NCI-H1105 treated with DMSO at 0.1 percent for 48 hours (cell line): ENCODE data around the gene MRPL1.
A peak's percentile ranks its signal among the peaks of the same experiment; 100 is the strongest.
"Not testable (repeated sequence)": the region's sequence is repeated elsewhere in the genome, so short reads cannot be mapped to it uniquely, and the experiment has no call there.

Experiments used
- DNase-seq: peaks from one replicate; lab custom pipeline; 2025; lab: John Stamatoyannopoulos, UW

The MRPL1 gene

DNA sequence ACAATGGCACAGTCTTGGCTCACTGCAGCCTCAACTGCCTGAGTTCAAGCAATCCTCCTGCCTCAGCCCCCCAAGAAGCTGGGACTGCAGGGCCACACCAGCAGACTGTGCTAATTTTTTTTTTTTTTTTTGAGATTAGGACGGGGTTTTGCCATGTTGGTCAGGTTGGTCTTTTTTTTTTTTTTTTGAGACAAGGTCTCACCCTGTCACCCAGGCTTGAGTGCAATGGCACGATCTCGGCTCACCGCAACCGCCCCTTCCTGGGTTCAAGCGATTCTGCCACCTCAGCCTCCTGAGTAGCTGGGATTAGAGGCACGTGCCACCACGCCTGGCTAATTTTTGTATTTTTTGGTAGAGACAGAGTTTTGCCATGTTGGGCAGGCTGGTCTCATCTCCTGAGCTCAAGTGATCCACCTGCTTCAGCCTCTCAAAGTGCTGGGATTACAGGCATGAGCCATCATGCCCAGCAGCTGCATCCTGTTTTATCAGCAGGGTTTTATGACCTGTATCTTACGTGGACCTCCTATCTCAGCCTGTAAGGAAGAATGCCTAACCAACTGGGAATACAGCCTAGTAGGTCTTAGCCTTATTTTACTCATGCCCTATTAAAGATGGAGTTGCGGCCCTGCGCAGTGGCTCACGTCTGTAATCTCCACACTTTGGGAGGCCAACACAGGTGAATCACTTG lies 13.2 kb upstream of the MRPL1 start:
- peak; percentile 71 for DNase-seq

GRCh38 chr4:77852892-77853495 lies 9.6 kb upstream of the MRPL1 start:
- DNase-seq, result no peak

DNA sequence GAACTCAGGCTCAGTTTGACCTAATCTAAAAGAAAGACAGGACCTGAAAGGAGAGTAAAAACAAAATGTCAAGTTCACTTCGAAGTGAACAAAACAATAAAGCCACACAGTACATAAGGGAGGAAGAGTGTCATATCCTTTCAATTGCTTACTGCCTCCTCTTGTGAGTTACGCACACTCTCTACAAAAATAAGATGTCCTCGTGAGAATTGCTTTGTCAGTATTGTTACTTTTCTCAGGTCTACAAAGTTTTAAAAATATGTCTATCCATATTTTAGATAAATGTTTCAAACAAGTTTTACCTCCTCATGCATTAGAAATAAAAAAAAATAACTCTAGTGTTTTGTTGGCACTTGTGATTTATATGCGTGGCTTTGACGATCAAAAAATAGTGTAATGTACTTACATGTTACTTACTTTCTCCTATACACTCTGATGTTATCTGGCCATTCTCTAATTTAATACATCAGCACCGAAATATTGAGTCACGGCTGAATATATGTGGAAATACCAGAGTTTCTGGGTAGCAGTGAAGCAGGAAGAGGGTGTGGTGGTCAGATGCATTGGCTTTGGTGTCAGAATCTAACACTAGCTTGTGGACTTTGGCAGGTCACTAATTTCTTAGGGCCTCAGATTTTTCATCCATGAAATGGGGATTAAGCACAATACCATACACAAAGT lies 8.1 kb upstream of the MRPL1 start:
- DNase-seq, result no peak

GRCh38 chr4:77856152-77856551 lies 6.5 kb upstream of the MRPL1 start:
- DNase-seq, result no peak

GRCh38 chr4:77859256-77859655 lies 3.4 kb upstream of the MRPL1 start:
- peak; percentile 23 for DNase-seq

- no peak for DNase-seq
Measured at GRCh38 chr4:77861495-77861894, 1.1 kb upstream of the MRPL1 start.

DNA sequence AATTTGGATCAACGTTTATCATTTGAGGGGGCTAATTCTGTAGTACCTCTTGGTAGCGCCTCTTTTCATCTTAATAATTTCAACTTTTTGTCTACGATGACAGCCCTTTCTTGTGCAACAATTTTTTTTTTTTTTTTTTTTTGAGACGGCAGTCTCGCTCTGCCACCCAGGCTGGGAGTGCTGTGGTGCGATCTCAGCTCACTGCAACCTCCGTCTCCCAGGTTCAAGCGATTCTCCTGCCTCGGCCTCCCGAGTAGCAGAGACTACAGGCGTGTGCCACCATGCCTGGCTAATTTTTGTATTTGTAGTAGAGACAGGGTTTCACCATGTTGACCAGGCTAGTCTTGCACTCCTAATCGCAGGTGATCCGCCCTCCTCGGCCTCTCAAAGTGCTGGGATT lies 711 bp downstream of the MRPL1 start:
- not testable (repeated sequence) for DNase-seq

DNA sequence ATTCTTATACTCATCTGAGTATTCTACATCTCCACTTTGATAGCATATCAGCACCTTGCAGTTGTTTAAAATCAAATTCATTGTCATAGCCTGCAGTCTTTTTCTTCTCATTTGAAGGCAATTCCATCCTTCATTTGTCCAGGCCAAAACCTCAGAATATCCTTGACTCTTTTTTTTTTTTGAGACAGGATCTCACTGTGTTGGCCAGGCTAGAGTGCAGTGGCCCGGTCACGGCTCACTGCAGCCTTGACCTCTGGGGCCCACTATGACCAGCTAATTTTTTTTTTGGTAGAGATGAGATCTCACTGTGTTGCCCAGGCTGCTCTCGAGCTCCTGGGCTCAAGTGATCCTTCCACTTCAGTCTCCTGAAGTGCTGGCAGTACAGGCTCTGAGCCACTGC lies 2.6 kb downstream of the MRPL1 start:
- no peak for DNase-seq

DNA sequence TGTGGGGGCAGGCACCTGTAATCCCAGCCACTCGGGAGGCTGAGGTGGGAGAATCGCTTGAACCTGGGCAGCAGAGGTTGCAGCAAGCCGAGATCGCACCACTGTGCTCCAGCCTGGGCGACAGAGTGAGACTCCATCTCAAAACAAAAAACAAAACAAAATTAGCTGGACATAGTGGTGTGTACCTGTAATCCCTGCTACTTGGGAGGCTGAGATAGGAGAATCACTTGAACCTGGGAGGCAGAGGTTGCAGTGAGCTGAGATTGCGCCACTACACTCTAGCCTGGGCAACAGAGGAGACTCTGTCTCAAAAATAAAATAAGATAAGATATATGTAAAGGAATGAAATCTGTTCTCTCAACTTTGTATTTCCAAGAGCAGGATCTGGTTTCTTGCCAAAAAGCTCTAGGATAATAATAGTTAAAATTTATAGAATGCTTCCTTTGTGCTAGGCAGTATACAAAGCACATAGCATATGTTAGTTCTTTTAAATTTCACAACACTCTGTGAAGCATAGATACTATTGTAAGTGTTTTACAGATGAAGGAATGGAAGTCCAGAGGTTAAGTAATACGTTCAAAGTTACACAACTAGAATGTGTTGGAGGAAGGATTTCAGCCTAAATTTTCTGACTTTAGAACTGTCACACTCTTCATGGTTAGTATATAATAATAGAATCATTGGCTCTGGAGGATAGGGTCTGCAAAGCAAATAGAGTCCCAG lies 10.3 kb downstream of the MRPL1 start:
- DNase-seq, result no peak

DNA sequence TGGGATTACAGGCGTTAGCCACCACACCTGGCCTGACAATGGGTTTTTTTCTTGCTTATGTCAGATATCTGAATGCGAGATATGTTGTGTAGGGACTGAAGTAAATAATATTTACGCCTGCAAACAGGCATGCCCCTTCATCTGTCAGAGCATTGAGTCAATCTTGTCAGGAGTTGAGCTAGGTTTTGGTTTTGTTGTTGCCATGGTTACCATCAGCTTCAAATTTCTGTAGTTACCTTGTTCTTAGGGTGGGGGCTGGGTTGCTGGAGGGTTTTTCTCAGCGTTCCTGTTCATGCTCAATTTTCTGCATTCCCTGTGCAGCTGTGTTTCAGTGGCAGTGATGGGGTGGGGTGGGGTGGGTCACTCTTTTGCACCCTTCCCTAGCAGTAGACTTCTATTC lies 14.5 kb downstream of the MRPL1 start:
- no peak for DNase-seq

- DNase-seq, result no peak
Measured at GRCh38 chr4:77877771-77878565, 15.3 kb downstream of the MRPL1 start.

GRCh38 chr4:77880784-77881183 lies 18.2 kb downstream of the MRPL1 start:
- DNase-seq, result peak; percentile 5

DNA sequence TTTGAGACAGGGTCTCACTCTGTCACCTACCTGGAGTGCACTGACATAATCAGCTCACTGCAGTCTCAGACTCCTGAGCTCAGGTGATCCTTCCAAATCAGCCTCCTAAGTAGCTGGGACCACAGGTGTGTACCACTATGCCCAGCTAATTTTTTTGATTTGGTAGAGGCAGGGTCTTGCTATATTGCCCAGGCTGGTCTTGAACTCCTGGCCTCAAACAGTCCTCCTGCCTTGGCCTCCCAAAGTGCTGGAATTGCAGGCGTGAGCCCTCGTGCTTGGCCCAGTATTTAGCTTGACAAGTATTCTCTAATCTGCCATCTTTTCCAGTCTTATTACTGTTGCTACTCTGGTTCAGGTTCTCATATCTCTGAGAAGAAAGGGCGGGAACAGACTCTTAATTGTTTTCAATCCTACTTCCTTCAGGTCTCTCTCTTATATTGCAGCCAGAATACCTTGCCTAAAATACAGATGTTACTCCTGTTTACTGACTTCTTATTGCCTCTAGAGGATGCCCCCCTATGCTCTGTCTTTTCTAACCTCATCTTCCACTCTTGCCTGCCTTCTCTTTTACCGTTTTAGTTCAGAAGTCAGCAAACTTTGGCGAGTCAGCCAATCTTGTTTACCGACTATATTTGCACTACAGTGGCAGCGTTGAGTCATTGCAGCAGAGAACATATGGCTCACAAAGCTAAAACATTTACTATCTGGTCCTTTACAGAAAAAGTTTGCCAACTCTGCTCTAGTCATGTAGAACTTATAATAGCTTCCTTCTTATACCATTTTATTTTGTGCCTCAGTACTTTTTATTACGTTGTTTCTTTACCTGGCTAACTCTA lies 19.0 kb downstream of the MRPL1 start:
- no peak for DNase-seq

DNA sequence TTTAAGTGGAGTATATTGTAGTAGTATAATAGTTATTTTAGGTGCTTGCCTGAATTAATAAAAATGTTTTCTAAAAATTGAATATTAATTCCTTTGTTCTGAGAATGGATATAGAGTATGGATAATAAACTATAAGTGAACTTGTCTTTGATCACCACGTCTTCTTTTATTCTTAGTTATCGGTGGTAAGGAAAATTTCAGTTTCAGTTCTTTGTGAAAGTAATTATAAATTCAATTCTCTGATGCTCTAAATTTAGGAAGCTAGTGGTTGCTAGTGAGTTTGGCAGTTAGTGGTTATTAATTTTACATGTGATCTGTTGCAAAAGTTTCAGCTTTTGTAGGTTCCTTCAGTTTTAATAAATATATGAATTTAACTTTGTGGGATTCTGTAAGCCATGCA lies 30.8 kb downstream of the MRPL1 start:
- DNase-seq, result no peak

GRCh38 chr4:77899607-77900006 lies 37.0 kb downstream of the MRPL1 start:
- DNase-seq, result no peak

- DNase-seq, result no peak
Measured at GRCh38 chr4:77903186-77903585, 40.6 kb downstream of the MRPL1 start.

DNA sequence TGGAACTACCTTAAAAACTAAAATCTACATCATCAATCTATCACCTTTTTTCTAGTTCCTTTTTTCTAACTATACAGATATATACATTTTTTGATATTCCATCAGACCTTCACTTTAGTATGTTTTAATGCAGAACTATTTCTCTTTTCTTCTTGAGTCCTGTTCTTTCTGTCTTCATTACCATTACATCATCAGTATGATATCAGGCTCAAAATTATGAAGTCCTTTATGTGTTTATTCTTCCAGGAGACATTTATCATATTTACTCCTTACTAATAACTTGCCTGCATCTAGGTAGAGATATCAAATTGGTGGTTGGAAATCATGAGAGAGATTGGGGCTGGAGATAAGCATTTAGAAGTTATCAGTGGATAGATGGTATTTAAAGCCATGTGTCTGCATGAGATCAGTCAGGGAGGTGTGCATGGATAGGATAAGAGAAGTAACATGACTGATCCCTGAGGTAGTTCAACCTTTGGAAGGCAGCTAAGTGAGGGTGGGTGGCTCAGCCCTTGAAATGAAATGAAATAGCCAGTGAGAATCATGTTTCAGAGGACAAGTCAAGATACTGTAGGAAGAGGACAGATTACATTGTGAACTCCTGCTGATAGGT lies 43.1 kb downstream of the MRPL1 start:
- DNase-seq, result no peak

- DNase-seq, result no peak
Measured at GRCh38 chr4:77910676-77911075, 48.0 kb downstream of the MRPL1 start.

DNA sequence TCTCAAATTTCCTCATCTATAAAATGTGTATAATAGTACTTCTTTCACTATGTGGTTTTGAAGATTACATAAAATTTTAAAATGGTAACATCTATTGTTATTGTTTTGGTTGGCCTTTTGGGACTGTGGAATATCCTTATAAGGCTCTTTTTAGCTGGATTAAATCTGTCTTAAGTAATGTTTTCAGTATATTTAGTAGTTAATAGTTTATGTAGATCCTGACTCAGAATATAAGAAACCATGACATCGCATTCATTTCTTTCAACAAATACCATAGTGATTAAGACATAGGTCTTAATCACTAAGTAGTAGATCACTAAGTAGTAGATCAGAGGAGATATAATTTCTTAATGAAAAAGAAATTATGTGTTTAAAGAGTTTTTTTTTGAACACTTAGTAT lies 48.5 kb downstream of the MRPL1 start:
- DNase-seq, result no peak

- no peak for DNase-seq
Measured at GRCh38 chr4:77911842-77912450, 49.3 kb downstream of the MRPL1 start.
